HG02852 (cell line): Measurements from ENCODE around the gene SKIC8.
A peak's percentile ranks its signal among the peaks of the same experiment; 100 is the strongest.

Experiments used
- ATAC-seq: cut with Tn5 transposase; IDR thresholded peaks from one replicate; pipeline ENCODE4 v1.9.1; 2021; ENCODE audit warnings: mild to moderate bottlenecking, moderate library complexity; ENCODE audit not compliant: unreplicated experiment

Gene SKIC8

GRCh38 chr15:78299101-78299930 lies at the start of gene SKIC8:
Gene SKIC8 (minus strand): TSS chr15:78299609. CDS start chr15:78295686, 3,923 bp downstream.
- ATAC-seq, result peak; percentile 79

- no peak for ATAC-seq
Measured at GRCh38 chr15:78347586-78348543, 48.5 kb upstream of the SKIC8 start.

- no peak for ATAC-seq
Measured at GRCh38 chr15:78345396-78346125, 46.2 kb upstream of the SKIC8 start.

GRCh38 chr15:78343276-78344060 lies 44.1 kb upstream of the SKIC8 start:
- no peak for ATAC-seq

- no peak for ATAC-seq
Measured at GRCh38 chr15:78342021-78342420, 42.6 kb upstream of the SKIC8 start.

GRCh38 chr15:78341057-78341987 lies 41.9 kb upstream of the SKIC8 start:
- ATAC-seq, result no peak

GRCh38 chr15:78340231-78341056 lies 41.0 kb upstream of the SKIC8 start, which contains the start of gene CRABP1:
Gene CRABP1 (plus strand): TSS chr15:78340353. CDS start chr15:78340429, 76 bp downstream.
- ATAC-seq, result no peak

- no peak for ATAC-seq
Measured at GRCh38 chr15:78339559-78339958, 40.1 kb upstream of the SKIC8 start.

GRCh38 chr15:78338781-78339180 lies 39.4 kb upstream of the SKIC8 start:
- ATAC-seq, result no peak

- no peak for ATAC-seq
Measured at GRCh38 chr15:78335985-78336384, 36.6 kb upstream of the SKIC8 start.

GRCh38 chr15:78334845-78335244 lies 35.4 kb upstream of the SKIC8 start:
- no peak for ATAC-seq

- ATAC-seq, result no peak
Measured at GRCh38 chr15:78329625-78330024, 30.2 kb upstream of the SKIC8 start.

GRCh38 chr15:78327466-78327865 lies 28.1 kb upstream of the SKIC8 start:
- no peak for ATAC-seq

GRCh38 chr15:78325092-78325843 lies 25.9 kb upstream of the SKIC8 start:
- ATAC-seq, result no peak

- no peak for ATAC-seq
Measured at GRCh38 chr15:78324144-78324543, 24.7 kb upstream of the SKIC8 start.

- ATAC-seq, result no peak
Measured at GRCh38 chr15:78323693-78324092, 24.3 kb upstream of the SKIC8 start.

GRCh38 chr15:78322724-78323521 lies 23.5 kb upstream of the SKIC8 start:
- ATAC-seq, result no peak
